ENCODE measurements around the gene PDE10A. TPM values are rescaled to one million over a fixed set of nuclear protein-coding genes. Genes with fewer than 3 reads are reported as not detected.
"Not testable (repeated sequence)": the region's sequence is repeated elsewhere in the genome, so short reads cannot be mapped to it uniquely, and the experiment has no call there.

The PDE10A gene
- total and polyA plus RNA-seq, 7 experiments from 2014 or later = not detected

- H3K9me3 Mint-ChIP-seq; H3K36me3 Mint-ChIP-seq; H3K27me3 Mint-ChIP-seq; H3K4me3 ChIP-seq (ENCODE audit: low read length); H3K27ac Mint-ChIP-seq; H3K4me1 Mint-ChIP-seq; H3K4me3 Mint-ChIP-seq; H3K9me3 ChIP-seq (ENCODE audit: control insufficient read depth in 2 of 3, low read length in 3 of 3); ATAC-seq; H3K36me3 ChIP-seq (ENCODE audit: control insufficient read depth in 2 of 3, insufficient read depth in 3 of 3, low read length in 3 of 3); H3K27ac ChIP-seq (ENCODE audit: low read depth, low read length); DNase-seq; H3K27me3 ChIP-seq (ENCODE audit: control insufficient read depth in 2 of 2, insufficient read depth in 2 of 2, low read length in 2 of 2); POLR2A ChIA-PET; H3K4me1 ChIP-seq (ENCODE audit: control insufficient read depth in 2 of 2, insufficient read depth in 2 of 2, low read length in 2 of 2); intact Hi-C loops (cut with micrococcal nuclease); CTCF ChIA-PET: not testable (repeated sequence)
Measured at GRCh38 chr6:165554644-165555043, 108.4 kb downstream of the PDE10A start.

DNA sequence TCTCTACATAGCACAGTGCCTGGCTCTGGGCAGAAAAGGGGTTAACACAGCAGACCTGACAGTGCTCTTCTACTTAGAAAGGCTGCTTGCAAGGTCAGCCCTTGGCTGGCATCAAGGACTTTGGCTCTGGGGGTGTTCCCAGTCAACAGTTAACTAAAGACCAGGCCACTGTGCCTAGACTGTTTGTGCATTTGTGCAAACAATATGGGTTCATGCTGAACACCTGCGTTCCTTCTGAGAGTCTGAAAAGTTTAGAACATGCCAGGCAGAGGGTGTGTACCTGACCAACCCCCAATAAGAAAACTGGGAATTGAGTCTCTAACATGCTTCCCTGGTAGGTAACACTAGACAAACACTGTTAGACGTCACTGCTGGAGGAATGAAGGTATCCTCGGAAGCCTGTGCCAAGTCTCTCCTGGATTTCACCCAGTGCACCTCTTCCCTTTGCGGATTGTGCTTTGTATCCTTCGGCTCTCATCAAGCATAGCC, 110.7 kb downstream of the PDE10A start:
- no peaks in the 10 kb centered on the region for H3K27me3 ChIP-seq (ENCODE audit: control insufficient read depth in 2 of 2, insufficient read depth in 2 of 2, low read length in 2 of 2)
- no peak overlapping the region for H3K27ac ChIP-seq (ENCODE audit: low read depth, low read length)
- intact Hi-C loops (cut with micrococcal nuclease) = no loop called here
- Mint-ChIP-seq H3K27me3 (peaks cover 0 to 4% (median 0%) of the 10 kb centered on the region in 5 donors), H3K9me3 (peaks cover 0 to 6% (median 0%) of the 10 kb centered on the region in 11 donors), H3K4me1 (no peaks in the 10 kb centered on the region), H3K27ac (no peak overlapping the region), H3K36me3 (no peaks in the 10 kb centered on the region), H3K4me3 (no peak overlapping the region)
- H3K36me3 ChIP-seq (ENCODE audit: control insufficient read depth in 2 of 3, insufficient read depth in 3 of 3, low read length in 3 of 3) = no peaks in the 10 kb centered on the region
- no peak for ATAC-seq
- H3K9me3 ChIP-seq (ENCODE audit: control insufficient read depth in 2 of 3, low read length in 3 of 3) = no peaks in the 10 kb centered on the region
- H3K4me3 ChIP-seq (ENCODE audit: low read length) = no peak overlapping the region
- H3K4me1 ChIP-seq (ENCODE audit: control insufficient read depth in 2 of 2, insufficient read depth in 2 of 2, low read length in 2 of 2) = no peaks in the 10 kb centered on the region
- CTCF ChIA-PET = no interaction called here
- POLR2A ChIA-PET = no interaction called here
- no peak for DNase-seq

DNA sequence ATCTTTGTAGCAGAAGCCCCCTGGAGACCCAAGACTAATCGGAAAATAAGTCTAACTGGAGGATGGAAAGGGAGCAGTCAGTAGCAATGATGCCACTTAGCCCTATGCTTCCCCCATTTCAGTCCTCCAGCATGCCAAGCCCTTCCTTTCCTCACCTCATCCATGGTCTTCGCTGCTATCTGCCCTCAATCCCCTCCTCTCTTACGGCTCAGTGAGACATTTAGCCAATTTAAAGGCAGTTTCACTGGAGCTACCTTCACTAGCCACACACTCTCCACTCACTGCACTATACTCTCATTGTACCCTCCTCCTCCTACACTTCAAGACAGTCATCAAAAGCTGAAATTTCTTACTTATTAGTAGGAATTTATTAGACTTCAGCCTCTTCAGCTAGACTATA, 111.2 kb downstream of the PDE10A start:
- no peak for DNase-seq
- no peaks in the 10 kb centered on the region for H3K27me3 ChIP-seq (ENCODE audit: control insufficient read depth in 2 of 2, insufficient read depth in 2 of 2, low read length in 2 of 2)
- Mint-ChIP-seq H3K4me3 (no peak overlapping the region), H3K9me3 (peaks cover 0 to 6% (median 0%) of the 10 kb centered on the region in 11 donors), H3K36me3 (no peaks in the 10 kb centered on the region), H3K4me1 (no peaks in the 10 kb centered on the region), H3K27ac (no peak overlapping the region), H3K27me3 (peaks cover 0 to 4% (median 0%) of the 10 kb centered on the region in 5 donors)
- H3K9me3 ChIP-seq (ENCODE audit: control insufficient read depth in 2 of 3, low read length in 3 of 3) = no peaks in the 10 kb centered on the region
- H3K4me1 ChIP-seq (ENCODE audit: control insufficient read depth in 2 of 2, insufficient read depth in 2 of 2, low read length in 2 of 2) = no peaks in the 10 kb centered on the region
- no peaks in the 10 kb centered on the region for H3K36me3 ChIP-seq (ENCODE audit: control insufficient read depth in 2 of 3, insufficient read depth in 3 of 3, low read length in 3 of 3)
- CTCF ChIA-PET = no interaction called here
- H3K4me3 ChIP-seq (ENCODE audit: low read length) = no peak overlapping the region
- intact Hi-C loops (cut with micrococcal nuclease) = no loop called here
- no peak for ATAC-seq
- H3K27ac ChIP-seq (ENCODE audit: low read depth, low read length) = no peak overlapping the region
- POLR2A ChIA-PET = no interaction called here

DNA sequence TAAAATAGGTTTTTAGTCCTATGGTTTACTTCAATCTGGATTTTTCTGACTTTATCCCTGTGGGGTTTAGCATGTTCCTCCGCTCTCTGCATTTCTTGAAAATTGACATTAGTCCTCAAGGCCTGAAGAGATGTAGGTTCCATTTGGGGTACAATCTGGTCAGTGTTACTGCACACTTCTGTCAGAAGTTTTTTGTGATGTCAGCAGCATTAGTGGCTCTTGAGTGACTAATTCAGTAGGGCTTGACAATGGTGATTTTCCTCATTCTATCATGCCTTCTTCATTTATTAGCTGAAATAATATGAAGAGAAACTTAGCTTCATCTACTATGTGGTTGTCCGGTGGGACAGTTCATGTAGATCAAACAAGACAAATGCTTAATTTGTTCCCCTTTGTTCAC, 114.6 kb downstream of the PDE10A start:
- intact Hi-C loops (cut with micrococcal nuclease) = no loop called here
- Mint-ChIP-seq H3K36me3 (no peaks in the 10 kb centered on the region), H3K4me1 (no peaks in the 10 kb centered on the region), H3K27ac (no peak overlapping the region), H3K27me3 (peaks cover 0 to 4% (median 0%) of the 10 kb centered on the region in 5 donors), H3K9me3 (peaks cover 0 to 6% (median 0%) of the 10 kb centered on the region in 11 donors), H3K4me3 (no peak overlapping the region)
- Histone ChIP-seq H3K4me1 (ENCODE audit: control insufficient read depth in 2 of 2, insufficient read depth in 2 of 2, low read length in 2 of 2) (no peaks in the 10 kb centered on the region), H3K36me3 (ENCODE audit: control insufficient read depth in 2 of 3, insufficient read depth in 3 of 3, low read length in 3 of 3) (no peaks in the 10 kb centered on the region), H3K27ac (ENCODE audit: low read depth, low read length) (no peak overlapping the region), H3K4me3 (ENCODE audit: low read length) (no peak overlapping the region), H3K9me3 (ENCODE audit: control insufficient read depth in 2 of 3, low read length in 3 of 3) (no peaks in the 10 kb centered on the region), H3K27me3 (ENCODE audit: control insufficient read depth in 2 of 2, insufficient read depth in 2 of 2, low read length in 2 of 2) (no peaks in the 10 kb centered on the region)
- ChIA-PET POLR2A (no interaction called here), CTCF (interaction anchor here (0.5 kb wide), 1 partner anchor 20 kb away, joined by 3 read pairs; no protein-coding TSS in a partner anchor)
- DNase-seq (no peak), ATAC-seq (no peak)

DNA sequence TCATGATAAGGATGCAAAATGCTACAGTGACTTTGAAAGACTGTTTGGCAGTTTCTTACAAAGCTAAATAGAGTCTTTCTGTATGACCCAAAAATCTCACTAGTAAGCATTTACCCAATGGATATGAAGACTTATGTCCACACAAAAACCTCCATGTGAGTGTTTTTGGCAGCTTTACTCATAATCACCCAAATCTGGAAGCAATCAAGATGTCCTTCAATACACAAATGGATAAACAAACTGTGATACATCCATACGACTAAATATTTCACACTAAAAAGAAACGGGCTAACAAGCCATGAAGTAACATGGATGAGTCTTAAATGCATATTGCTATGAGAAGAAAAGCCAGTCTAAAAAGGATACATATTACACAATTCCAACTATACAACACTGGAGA, 117.2 kb downstream of the PDE10A start:
- Histone ChIP-seq H3K36me3 (ENCODE audit: control insufficient read depth in 2 of 3, insufficient read depth in 3 of 3, low read length in 3 of 3) (no peaks in the 10 kb centered on the region), H3K4me1 (ENCODE audit: control insufficient read depth in 2 of 2, insufficient read depth in 2 of 2, low read length in 2 of 2) (no peaks in the 10 kb centered on the region), H3K4me3 (ENCODE audit: low read length) (no peak overlapping the region), H3K27me3 (ENCODE audit: control insufficient read depth in 2 of 2, insufficient read depth in 2 of 2, low read length in 2 of 2) (no peaks in the 10 kb centered on the region), H3K9me3 (ENCODE audit: control insufficient read depth in 2 of 3, low read length in 3 of 3) (no peaks in the 10 kb centered on the region), H3K27ac (ENCODE audit: low read depth, low read length) (no peak overlapping the region)
- intact Hi-C loops (cut with micrococcal nuclease) = no loop called here
- H3K4me3 Mint-ChIP-seq = no peak overlapping the region
- POLR2A ChIA-PET = no interaction called here
- no peaks in the 10 kb centered on the region for H3K36me3 Mint-ChIP-seq
- no peaks in the 10 kb centered on the region for H3K27me3 Mint-ChIP-seq
- DNase-seq (no peak), ATAC-seq (no peak)
- H3K4me1 Mint-ChIP-seq = no peaks in the 10 kb centered on the region
- CTCF ChIA-PET = no interaction called here
- no peak overlapping the region for H3K27ac Mint-ChIP-seq
- H3K9me3 Mint-ChIP-seq = peaks cover 0 to 3% (median 0%) of the 10 kb centered on the region in 11 donors

DNA sequence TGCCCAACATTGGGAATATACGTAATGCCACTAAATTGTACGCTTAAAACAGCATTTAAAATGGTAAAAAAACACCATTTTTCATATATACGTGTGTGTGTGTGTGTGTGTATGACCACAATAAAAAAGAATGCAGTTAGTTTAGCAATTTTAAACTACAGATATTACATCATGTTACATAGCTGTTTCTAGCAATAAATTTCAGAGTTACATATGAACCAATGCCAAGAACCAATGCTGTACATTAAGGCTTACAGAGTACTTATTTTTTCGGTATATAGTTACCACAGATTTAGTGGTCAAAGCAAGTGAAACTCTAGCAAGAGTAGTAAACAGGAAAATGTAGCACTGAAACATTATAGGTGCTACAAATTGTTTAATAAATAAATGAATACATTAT, 119.3 kb downstream of the PDE10A start:
- CTCF ChIA-PET = no interaction called here
- peaks cover 0 to 3% (median 0%) of the 10 kb centered on the region in 11 donors for H3K9me3 Mint-ChIP-seq

GRCh38 chr6:165536911-165537310, 126.1 kb downstream of the PDE10A start:
- CTCF ChIA-PET = no interaction called here
- Histone ChIP-seq H3K4me3 (ENCODE audit: low read length) (no peak overlapping the region), H3K27ac (ENCODE audit: low read depth, low read length) (no peak overlapping the region), H3K9me3 (ENCODE audit: control insufficient read depth in 2 of 3, low read length in 3 of 3) (no peaks in the 10 kb centered on the region), H3K36me3 (ENCODE audit: control insufficient read depth in 2 of 3, insufficient read depth in 3 of 3, low read length in 3 of 3) (no peaks in the 10 kb centered on the region), H3K27me3 (ENCODE audit: control insufficient read depth in 2 of 2, insufficient read depth in 2 of 2, low read length in 2 of 2) (no peaks in the 10 kb centered on the region), H3K4me1 (ENCODE audit: control insufficient read depth in 2 of 2, insufficient read depth in 2 of 2, low read length in 2 of 2) (no peaks in the 10 kb centered on the region)
- POLR2A ChIA-PET = no interaction called here
- H3K36me3 Mint-ChIP-seq = no peaks in the 10 kb centered on the region
- peaks cover 0 to 14% (median 2%) of the 10 kb centered on the region in 11 donors for H3K9me3 Mint-ChIP-seq
- no peaks in the 10 kb centered on the region for H3K4me1 Mint-ChIP-seq
- H3K27ac Mint-ChIP-seq = no peak overlapping the region
- intact Hi-C loops (cut with micrococcal nuclease) = no loop called here
- no peaks in the 10 kb centered on the region for H3K27me3 Mint-ChIP-seq
- H3K4me3 Mint-ChIP-seq = no peak overlapping the region
- no peak for ATAC-seq
- DNase-seq = no peak

More for the DNA sequence above, 119.3 kb downstream of the PDE10A start:
- no peaks in the 10 kb centered on the region for H3K27me3 ChIP-seq (ENCODE audit: control insufficient read depth in 2 of 2, insufficient read depth in 2 of 2, low read length in 2 of 2)
- ATAC-seq (no peak), DNase-seq (no peak)
- no peak overlapping the region for H3K4me3 Mint-ChIP-seq
- no peaks in the 10 kb centered on the region for H3K27me3 Mint-ChIP-seq
- no peaks in the 10 kb centered on the region for H3K36me3 ChIP-seq (ENCODE audit: control insufficient read depth in 2 of 3, insufficient read depth in 3 of 3, low read length in 3 of 3)
- H3K4me1 Mint-ChIP-seq = no peaks in the 10 kb centered on the region
- no peak overlapping the region for H3K27ac Mint-ChIP-seq
- POLR2A ChIA-PET = no interaction called here
- H3K4me3 ChIP-seq (ENCODE audit: low read length) = no peak overlapping the region
- intact Hi-C loops (cut with micrococcal nuclease) = no loop called here
- no peaks in the 10 kb centered on the region for H3K36me3 Mint-ChIP-seq
- no peak overlapping the region for H3K27ac ChIP-seq (ENCODE audit: low read depth, low read length)
- H3K4me1 ChIP-seq (ENCODE audit: control insufficient read depth in 2 of 2, insufficient read depth in 2 of 2, low read length in 2 of 2) = no peaks in the 10 kb centered on the region
- no peaks in the 10 kb centered on the region for H3K9me3 ChIP-seq (ENCODE audit: control insufficient read depth in 2 of 3, low read length in 3 of 3)
